Sciatic nerve (tissue), 2 donors: Measurements from ENCODE around the gene PRPSAP1. TPM values are rescaled to one million over a fixed set of nuclear protein-coding genes. Genes with fewer than 3 reads are reported as not detected.

Experiments
- ATAC-seq: fragments of 200-7000 bp; cut with Tn5 transposase; one replicate; pipeline ENCODE4 v1.9.1; 2020; ENCODE audit warnings: mild to moderate bottlenecking, moderate library complexity
- DNase-seq: peaks from one replicate; pipeline ENCODE4 v3.0.0-alpha.2; 2020; ENCODE audit warnings: low spot score
- intact Hi-C: fragments of 100-400 bp; cut with DNase I; formaldehyde crosslinking; loops from one replicate; pipeline ENCODE4 v1.14.2; 2022
- total RNA-seq: library from RNA; stranded (reverse); fragmentation: NEBNext Ultra II Directional; extraction: Animal tissue kit (Norgen Biotek cat#: 25700); gene quantifications from one replicate; pipeline ENCODE4 v1.2.1, GENCODE V29; 2021
- donor health status: DM: no; HTN: no; CAD: no.
- donor health status: DM: no; HTN: no; CAD: no.

Gene PRPSAP1
- total RNA-seq, 1 donor from 2014 or later: 74.3 TPM

DNA sequence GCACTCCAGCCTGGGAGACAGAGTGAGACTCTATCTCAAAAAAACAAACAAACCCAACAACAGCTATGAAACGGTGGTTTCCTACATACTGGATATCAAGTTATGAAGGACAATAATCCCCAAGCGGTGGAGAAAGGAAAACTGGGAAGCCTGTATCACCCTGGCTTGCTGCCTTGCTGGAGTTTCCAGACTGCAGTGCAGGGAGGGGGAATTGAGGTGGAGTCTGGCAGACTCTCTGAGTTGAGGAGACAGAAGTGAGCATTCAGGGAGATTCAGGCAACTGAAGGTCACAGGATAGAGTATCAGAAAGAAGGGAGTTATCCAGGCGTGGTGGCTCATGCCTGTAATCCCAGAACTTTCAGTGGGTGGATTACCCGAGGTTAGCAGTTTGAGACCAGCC is 57.5 kb downstream of the PRPSAP1 start:
- DNase-seq (no peak), ATAC-seq (peak; percentile 78)
- intact Hi-C loops: no loop called here

DNA sequence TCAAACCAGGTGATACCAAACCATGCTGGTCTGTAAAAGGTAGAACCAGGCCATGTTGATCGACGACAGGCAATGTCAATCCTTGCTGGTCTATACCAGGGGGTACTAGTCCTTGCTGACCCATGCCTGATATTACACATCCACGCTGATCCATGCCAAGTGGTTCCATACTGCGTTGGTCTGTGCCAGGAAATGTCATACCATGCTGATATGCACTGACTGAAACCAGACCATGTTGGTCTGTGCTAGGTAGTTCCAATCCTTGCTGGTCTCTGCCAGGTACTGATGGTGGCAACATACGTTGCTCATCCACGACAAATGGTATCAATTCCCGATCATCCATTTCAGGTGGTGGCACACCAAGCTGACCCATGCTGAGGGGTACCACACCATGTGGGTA is 60.6 kb downstream of the PRPSAP1 start:
- DNase-seq (no peak), ATAC-seq (no peak)
- intact Hi-C loops: no loop called here

GRCh38 chr17:76292567-76292966 is 61.1 kb downstream of the PRPSAP1 start:
- intact Hi-C loops: no loop called here
- DNase-seq (no peak), ATAC-seq (no peak)

DNA sequence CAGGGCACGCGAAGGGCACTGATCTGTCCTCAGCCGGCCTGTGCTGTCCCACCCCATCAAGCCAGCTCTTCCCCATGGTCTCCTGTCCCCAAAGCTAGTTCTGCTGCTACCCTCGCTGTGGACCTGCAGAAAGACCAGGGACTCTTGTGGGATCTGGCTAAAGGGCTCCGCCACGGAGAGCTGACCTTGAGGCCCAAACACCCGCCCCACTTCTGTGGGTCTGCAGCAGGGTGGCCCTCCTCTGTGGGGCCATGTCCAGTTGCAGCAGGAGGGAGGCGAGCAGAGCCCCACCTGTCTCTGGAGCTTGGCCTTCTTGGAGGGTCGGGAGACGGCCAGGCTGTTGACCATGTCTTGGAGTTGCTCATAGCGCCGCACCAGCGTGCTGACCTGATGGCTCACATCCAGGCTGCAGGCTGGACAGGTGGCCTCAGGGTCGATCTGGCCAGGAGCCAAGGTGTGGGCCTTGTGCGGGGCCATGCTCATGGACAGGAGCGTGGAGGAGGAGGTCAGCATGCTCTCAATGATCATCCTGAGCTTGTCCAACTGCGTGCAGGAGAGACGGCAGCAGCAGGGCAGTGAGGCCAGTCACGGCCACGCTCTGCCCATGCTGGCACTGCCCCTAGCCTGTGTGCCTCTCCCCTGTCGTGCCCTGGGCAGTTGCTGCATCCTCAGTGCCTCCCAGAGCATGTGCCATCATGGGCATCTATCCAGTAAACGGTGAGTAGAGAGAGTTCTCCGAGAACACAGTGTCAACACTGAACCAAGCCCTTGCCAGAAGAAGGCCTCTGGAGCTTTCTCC is 71.9 kb downstream of the PRPSAP1 start:
- ATAC-seq (no peak), DNase-seq (no peak)
- intact Hi-C loops: no loop called here

GRCh38 chr17:76280650-76281049 is 73.1 kb downstream of the PRPSAP1 start:
- DNase-seq (no peak), ATAC-seq (no peak)
- intact Hi-C loops: no loop called here

DNA sequence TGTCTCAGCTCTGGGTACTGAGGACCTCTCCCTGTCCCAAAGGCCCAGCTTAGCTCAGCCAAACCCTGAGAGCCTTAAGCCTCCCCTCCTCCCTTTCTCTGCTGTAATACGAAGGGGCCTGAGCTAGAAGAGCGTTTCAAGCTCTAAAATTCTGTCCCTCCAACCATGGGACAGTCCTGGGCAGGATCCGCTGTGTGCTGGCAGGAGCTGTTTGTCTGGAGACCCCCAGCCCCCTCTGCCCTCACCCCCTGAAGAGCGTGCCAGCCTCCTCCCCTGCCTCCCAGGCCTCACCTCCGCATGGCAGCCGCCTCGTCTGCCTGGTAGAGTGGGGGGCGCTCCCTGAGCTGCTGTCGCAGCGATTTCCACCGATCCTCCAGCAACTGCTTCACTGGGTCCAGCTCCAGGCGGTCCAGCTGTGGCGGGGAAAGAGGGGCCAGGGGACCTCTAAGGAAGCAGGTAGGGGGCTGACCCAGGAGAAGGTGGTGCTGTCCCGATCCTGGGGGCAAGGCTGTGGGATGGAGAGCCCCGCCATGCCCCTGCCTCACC is 73.9 kb downstream of the PRPSAP1 start:
- no peak for ATAC-seq
- intact Hi-C loops: loop anchor here (2.0 kb wide), 1 partner anchor 157 kb away; no protein-coding TSS in a partner anchor
- no peak for DNase-seq

- peak; percentile 93 for ATAC-seq
- intact Hi-C loops: loop anchor here (2.0 kb wide), 1 partner anchor 156 kb away; no protein-coding TSS in a partner anchor
- DNase-seq: peak; percentile 95
Measured at GRCh38 chr17:76278952-76279741, 74.6 kb downstream of the PRPSAP1 start.

- intact Hi-C loops: loop anchor here (2.0 kb wide), 1 partner anchor 156 kb away; no protein-coding TSS in a partner anchor
- ATAC-seq (no peak), DNase-seq (no peak)
Measured at GRCh38 chr17:76278268-76278908, 75.3 kb downstream of the PRPSAP1 start.

DNA sequence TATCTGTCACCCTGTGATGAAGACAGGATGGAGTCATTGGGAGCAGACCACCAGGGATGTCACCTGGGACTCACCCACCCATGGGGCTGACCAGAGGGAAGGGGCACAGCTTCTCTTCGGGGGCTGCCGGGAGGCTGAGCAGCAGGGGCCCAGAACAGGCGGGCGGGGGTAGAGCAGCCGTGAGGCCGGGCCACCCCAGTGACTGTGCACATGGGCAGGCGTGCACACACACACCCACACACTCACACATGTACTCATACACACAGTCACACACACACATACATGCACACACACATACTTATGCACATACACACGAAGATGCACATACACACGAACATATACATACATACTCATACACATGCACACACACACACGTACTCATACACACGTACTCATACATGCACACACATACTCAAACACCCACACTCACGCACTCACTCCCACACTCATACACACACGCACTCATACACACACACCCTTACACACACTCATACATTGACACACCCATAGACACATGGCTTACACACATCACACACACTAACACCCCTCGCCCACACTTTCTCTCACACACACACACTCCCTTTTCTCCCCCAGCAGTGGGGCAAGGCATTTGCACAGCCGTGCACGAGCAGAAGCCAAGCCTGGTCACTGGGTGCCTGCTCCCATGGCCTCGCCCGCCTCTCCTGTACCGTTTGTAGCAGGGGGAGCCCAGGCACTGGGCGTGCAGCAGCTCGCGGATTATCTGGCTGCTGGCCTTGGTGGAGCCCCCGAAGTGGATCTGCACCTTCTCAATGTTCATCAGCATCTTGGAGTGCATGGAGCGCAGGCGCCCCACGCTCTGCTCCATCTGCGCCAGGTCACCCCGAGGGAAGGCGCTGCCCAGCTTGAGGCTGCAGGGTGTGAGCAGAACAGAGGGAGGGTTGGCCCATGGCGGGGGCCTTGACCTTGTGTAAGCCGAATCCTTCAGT is 76.1 kb downstream of the PRPSAP1 start:
- ATAC-seq (no peak), DNase-seq (no peak)
- intact Hi-C loops: loop anchor here (2.0 kb wide), 1 partner anchor 155 kb away; no protein-coding TSS in a partner anchor

DNA sequence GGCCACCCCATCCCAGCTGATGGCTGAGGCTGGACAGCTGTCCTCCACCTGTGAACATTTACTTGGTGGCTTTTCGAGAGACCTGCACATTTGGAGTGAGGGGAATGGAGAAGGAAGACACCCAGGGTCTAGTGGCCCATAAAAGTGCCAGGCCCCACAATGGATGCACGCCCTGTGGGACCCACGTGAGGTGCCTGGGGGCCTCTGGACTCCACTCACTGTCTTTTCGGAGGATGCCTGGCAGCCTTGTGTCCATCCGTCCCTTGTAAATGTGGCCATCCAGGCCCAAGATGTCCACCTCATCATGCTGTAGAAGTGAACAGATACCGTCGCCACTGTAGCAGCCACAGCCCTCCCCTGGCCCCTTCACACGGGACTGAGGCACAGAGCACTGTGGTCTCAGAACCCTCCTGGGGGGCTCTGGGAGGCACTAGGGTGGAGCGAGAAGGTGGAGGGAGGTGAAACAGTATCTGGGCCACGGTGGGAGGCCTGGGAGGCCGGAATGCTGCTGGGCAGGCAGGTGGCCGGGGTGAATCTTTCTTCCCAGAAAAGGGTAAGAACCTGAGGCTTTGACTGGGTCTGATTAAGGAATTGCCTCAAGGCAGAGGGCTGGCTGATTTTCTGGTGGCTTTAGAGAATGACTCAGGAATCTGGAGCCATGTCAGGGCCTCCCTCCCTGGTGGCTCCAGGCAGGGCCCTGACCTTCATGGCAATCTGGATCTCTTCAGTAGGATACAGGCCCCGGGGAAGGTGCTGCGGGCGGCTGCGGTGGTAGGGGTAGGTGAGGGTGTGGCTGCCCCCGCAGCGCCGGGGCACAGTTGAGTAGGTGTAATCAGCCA is 77.0 kb downstream of the PRPSAP1 start:
- DNase-seq: no peak
- intact Hi-C loops: no loop called here

DNA sequence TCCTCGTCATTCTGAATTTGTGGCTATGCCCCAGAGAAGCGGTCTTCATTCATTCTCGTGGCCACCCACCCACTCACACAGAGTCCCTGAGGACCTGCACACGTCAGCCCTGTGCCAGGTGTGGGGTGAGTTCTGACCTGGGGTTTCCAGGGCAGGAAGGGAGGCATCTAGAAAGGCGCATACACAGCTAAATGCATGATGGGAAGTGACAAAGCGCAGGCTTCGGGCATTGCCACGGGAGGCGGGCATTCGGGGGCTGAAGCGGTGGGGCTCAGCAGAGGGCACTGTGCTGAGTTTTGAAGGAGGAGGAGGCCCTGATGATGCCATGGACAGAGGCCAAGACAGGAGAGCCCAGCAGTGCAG is 77.7 kb downstream of the PRPSAP1 start:
- intact Hi-C loops: no loop called here

More for the DNA sequence above, 77.0 kb downstream of the PRPSAP1 start:
- ATAC-seq: no peak

GRCh38 chr17:76275382-76276068 is 78.2 kb downstream of the PRPSAP1 start:
- DNase-seq (no peak), ATAC-seq (no peak)
- intact Hi-C loops: no loop called here

More for the DNA sequence above, 77.7 kb downstream of the PRPSAP1 start:
- ATAC-seq (no peak), DNase-seq (no peak)

DNA sequence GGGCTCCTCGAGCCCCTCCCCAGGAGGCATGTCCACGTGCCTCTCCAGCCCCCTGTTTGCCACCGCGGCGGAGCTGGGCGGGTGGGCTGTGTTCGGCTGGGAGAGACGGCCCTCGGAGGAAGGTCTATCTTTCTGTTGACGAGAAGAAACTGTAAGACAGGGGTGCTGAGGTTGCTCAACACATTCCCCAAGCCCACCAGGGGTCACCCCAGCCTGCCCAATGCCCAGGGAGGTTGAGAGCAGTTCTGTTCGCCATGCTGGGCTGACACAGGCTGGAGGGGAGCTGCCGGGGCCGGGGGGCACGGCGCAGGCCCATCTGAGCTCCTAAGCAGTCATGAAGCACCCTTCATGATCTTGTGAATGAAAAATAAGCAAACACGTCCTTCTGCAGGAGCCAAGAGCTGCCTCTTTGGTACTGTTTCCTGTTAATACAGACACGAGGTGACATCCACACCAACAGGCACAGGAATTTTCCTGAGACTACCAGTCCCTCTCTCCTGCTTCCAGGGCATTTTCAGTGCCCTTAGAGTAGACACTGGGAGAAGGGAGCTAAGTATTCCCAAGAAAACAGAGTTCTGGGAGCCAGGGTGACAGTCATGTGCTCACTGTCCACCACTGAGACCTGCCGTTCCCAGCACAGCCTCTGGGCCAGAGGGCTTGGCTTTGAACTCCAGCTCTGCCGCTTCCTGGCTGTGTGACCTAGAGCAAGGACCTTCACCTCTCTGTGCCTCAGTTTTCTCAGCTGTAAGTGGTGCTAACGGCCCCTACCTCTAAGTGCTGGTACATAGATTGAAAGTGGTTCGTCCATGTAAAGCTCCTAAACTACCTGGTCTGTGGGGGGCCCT is 79.4 kb downstream of the PRPSAP1 start:
- intact Hi-C loops: no loop called here
- no peak for DNase-seq
- no peak for ATAC-seq

GRCh38 chr17:76273445-76274111 is 80.1 kb downstream of the PRPSAP1 start:
- intact Hi-C loops: no loop called here
- DNase-seq: no peak
- peak; percentile 2 for ATAC-seq
